HEK293T (cell line): Measurements from ENCODE around the gene BFSP2.

Source experiments
- BHLHE40 ChIP-seq: fragments of 450-650 bp; IDR thresholded peaks from 2 replicates; pipeline ENCODE4 v1.6.1; 2016; ENCODE audit warnings: mild to moderate bottlenecking, moderate library complexity, borderline replicate concordance
- CTBP1 ChIP-seq: fragments of 450-650 bp; IDR thresholded peaks from 2 replicates; pipeline ENCODE4 v1.6.1; 2016; ENCODE audit warnings: borderline replicate concordance
- HDGF ChIP-seq: fragments of 450-650 bp; IDR thresholded peaks from 2 replicates; pipeline ENCODE4 v1.6.1; 2017; ENCODE audit warnings: antibody characterized with exemption, borderline replicate concordance
- L3MBTL2 ChIP-seq: fragments of 450-650 bp; conservative IDR thresholded peaks from 2 replicates; pipeline ENCODE4 v1.6.1; 2016; ENCODE audit warnings: mild to moderate bottlenecking
- TARDBP ChIP-seq: fragments of 450-650 bp; IDR thresholded peaks from 2 replicates; pipeline ENCODE4 v1.6.1; 2016
- TF ChIP-seq, protein P1 (sequence below): fragments of 450-650 bp; IDR thresholded peaks from 2 replicates; pipeline ENCODE4 v1.6.1; 2016

DNA sequence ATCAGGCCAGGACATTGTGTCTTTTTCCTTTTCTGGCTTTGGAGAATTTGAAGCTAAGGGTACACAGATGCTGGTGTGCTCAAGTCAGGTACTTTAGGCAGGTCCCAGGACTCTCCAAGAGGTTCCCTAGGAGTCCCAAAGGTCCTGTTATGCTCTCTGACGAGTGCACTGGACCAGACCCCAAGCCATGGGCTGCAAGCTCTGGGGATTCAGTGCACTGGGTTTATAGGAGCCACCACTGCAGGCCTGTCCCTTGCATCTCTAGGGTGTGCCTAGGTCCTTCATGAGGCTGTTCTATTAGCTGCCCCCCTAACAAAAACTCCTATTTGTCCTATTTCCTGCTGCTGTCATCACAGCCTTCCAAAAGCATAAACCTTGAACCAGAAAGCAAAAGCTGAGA, 31.9 kb upstream of the BFSP2 start:
- TF ChIP-seq CTBP1 (no peak), TARDBP (no peak), BHLHE40 (no peak), HDGF (no peak), L3MBTL2 (no peak)
- TF ChIP-seq, protein P1, sequence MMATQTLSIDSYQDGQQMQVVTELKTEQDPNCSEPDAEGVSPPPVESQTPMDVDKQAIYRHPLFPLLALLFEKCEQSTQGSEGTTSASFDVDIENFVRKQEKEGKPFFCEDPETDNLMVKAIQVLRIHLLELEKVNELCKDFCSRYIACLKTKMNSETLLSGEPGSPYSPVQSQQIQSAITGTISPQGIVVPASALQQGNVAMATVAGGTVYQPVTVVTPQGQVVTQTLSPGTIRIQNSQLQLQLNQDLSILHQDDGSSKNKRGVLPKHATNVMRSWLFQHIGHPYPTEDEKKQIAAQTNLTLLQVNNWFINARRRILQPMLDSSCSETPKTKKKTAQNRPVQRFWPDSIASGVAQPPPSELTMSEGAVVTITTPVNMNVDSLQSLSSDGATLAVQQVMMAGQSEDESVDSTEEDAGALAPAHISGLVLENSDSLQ = no peak
